NB4 (cell line): ENCODE data around the gene FANCI.

Experiments used
- CTCF ChIP-seq: IDR thresholded peaks from one replicate; pipeline ENCODE4 v1.5.1; 2012; ENCODE audit warnings: low read depth, low read length
- POLR2A ChIP-seq: IDR thresholded peaks from 2 replicates; pipeline ENCODE4 v1.6.1; 2011; ENCODE audit warnings: mild to moderate bottlenecking; ENCODE audit not compliant: insufficient read length; ENCODE audit errors: extremely low read depth

GRCh38 chr15:89247446-89247845, 3.7 kb downstream of the FANCI start:
- TF ChIP-seq CTCF (no peak), POLR2A (no peak)
